Adrenal gland (tissue), 12 donors: Measurements from ENCODE around the gene PSAP. TPM values are rescaled to one million over a fixed set of nuclear protein-coding genes. Genes with fewer than 3 reads are reported as not detected.

ENCODE experiments used
- DNase-seq, 7 donors: peaks; one replicate each; pipeline ENCODE4 v3.0.0-alpha.2; 2019 to 2020
- H3K27ac ChIP-seq, 5 donors: fragments of 200-600 bp; sonication (generic) in 4 of 5; 1 replicate in 3 of 5; 2 replicates in 2 of 5; pipeline versions ENCODE4 v1.5.1 to v1.8.0; 2016 to 2020; ENCODE audit warnings: mild to moderate bottlenecking in 1 of 5
- H3K27me3 ChIP-seq: fragments of 200-600 bp; 2 replicates; pipeline ENCODE4 v1.8.0; 2021
- H3K36me3 ChIP-seq, 2 donors: fragments of 200-600 bp; replicated peaks in 1 of 2; 1 replicate in 1 of 2; 2 replicates in 1 of 2; pipeline versions ENCODE4 v1.5.1 to v1.8.0; 2018 to 2022
- H3K4me1 ChIP-seq, 2 donors: fragments of 200-600 bp; replicated peaks in 1 of 2; 1 replicate in 1 of 2; 2 replicates in 1 of 2; pipeline versions ENCODE4 v1.5.1 to v1.8.0; 2018 to 2021
- H3K4me3 ChIP-seq, 4 donors: fragments of 200-600 bp; sonication (generic) in 3 of 4; one replicate each; pipeline ENCODE4 v1.5.1; 2016 to 2018
- H3K9me3 ChIP-seq, 3 donors: fragments of 200-600 bp; sonication (generic) in 1 of 3; replicated peaks in 1 of 3; 1 replicate in 2 of 3; 2 replicates in 1 of 3; pipeline versions ENCODE4 v1.5.1 to v1.8.0; 2016 to 2021
- CTCF ChIP-seq, 6 experiments: fragments of 450-650 bp in 4 of 6; fragments of 200-600 bp in 2 of 6; sonication (generic) in 1 of 6; IDR thresholded peaks; 1 replicate in 5 of 6; 2 replicates in 1 of 6; pipeline versions ENCODE4 v1.5.1 to v1.8.0; 2016 to 2021; ENCODE audit warnings: antibody characterized with exemption in 6 of 6, mild to moderate bottlenecking in 2 of 6, moderate library complexity in 1 of 6
- POLR2A ChIP-seq, 2 donors: fragments of 450-650 bp; IDR thresholded peaks; one replicate each; pipeline ENCODE4 v1.6.1; 2017; ENCODE audit warnings: antibody characterized with exemption in 2 of 2, mild to moderate bottlenecking in 2 of 2, moderate library complexity in 1 of 2
- WGBS, 4 donors: extraction: QIAGEN DNeasy Blood & Tissue Kit in 2 of 4; methylation state at CpG; one replicate each; pipeline versions ENCODE4 v1.1.5 to v1.1.7; 2013 to 2017; 5-methylcytosine and 5-hydroxymethylcytosine counted together
- intact Hi-C, 2 donors: fragments of 100-400 bp; cut with DNase I; formaldehyde crosslinking; loops; one replicate each; pipeline versions ENCODE4 v1.14.1 to v1.15.0; 2022 to 2023
- polyA plus RNA-seq, 3 donors: library from polyadenylated mRNA; stranded (reverse); fragments of 200-250 nt in 2 of 3; fragments of 350-450 nt in 1 of 3; fragmentation: Illumina TruSeq in 1 of 3; extraction: RNeasy Lipid Tissue Mini Kit (QIAGEN cat#74804) in 1 of 3; gene quantifications; one replicate each; pipeline ENCODE4 v1.2.3, GENCODE V29; 2013 to 2014
- total RNA-seq, 9 donors: library from RNA; depleted of rRNA in 4 of 9; stranded (reverse); fragments of >200 nt in 4 of 9; fragments of 120-200 nt in 1 of 9; fragmentation: NEBNext Ultra II Directional in 1 of 9; extraction: Animal tissue kit (Norgen Biotek cat#: 25700) in 1 of 9; gene quantifications; one replicate each; pipeline versions ENCODE4 v1.1.0 to v1.2.4, GENCODE V29; 2013 to 2023
- donor health status: healthy with polysubstance abuse.
- donor health status: Bipolar disorder and iron deficiency.
- donor health status: DM: yes; HTN: yes; CAD: no.
- donor health status: DM: no; HTN: no; CAD: no.
- donor health status: DM: no; HTN: no; CAD: no.
- donor health status: DM: yes; HTN: yes; CAD: no.

The PSAP gene
- total and polyA plus RNA-seq, 12 donors, result 623 to 3,452 (median 2,140) TPM

GRCh38 chr10:71828702-71829101, 22.3 kb downstream of the PSAP start:
- intact Hi-C loops, result no loop called here
- 92 to 94% (median 93%) methylated on average over 5 to 7 of the region's 7 CpGs for WGBS, 4 donors
- DNase-seq, result no peak
- Histone ChIP-seq H3K36me3 (peaks cover 0 to 98% of the 10 kb centered on the region in 2 donors), H3K9me3 (no peaks in the 10 kb centered on the region), H3K27me3 (no peaks in the 10 kb centered on the region), H3K27ac (no peak overlapping the region), H3K4me1 (peaks cover 0 to 15% of the 10 kb centered on the region in 2 donors), H3K4me3 (no peak overlapping the region)
- TF ChIP-seq POLR2A (IDR thresholded peaks at IDR 0.05) (no peak), CTCF (IDR thresholded peaks at IDR 0.05) (no peak)

- no peak for DNase-seq
- WGBS, 4 donors, result 72 to 79% (median 74%) methylated on average over 5 to 6 of the region's 6 CpGs
- H3K9me3 ChIP-seq, result no peaks in the 10 kb centered on the region
- H3K27me3 ChIP-seq, result no peaks in the 10 kb centered on the region
- H3K36me3 ChIP-seq, result peaks cover 0 to 98% of the 10 kb centered on the region in 2 donors
- TF ChIP-seq CTCF (IDR thresholded peaks at IDR 0.05), result no peak
- peaks cover 0 to 12% of the 10 kb centered on the region in 2 donors for H3K4me1 ChIP-seq
- no peak overlapping the region for H3K27ac ChIP-seq
- intact Hi-C loops, result no loop called here
- H3K4me3 ChIP-seq, result no peak overlapping the region
These were observed 23.2 kb downstream of the PSAP start for GRCh38 chr10:71827852-71828251.

GRCh38 chr10:71825217-71825616, 25.8 kb downstream of the PSAP start:
- Histone ChIP-seq H3K9me3 (no peaks in the 10 kb centered on the region), H3K4me3 (no peak overlapping the region), H3K36me3 (peaks cover 0 to 98% of the 10 kb centered on the region in 2 donors), H3K4me1 (peaks cover 0 to 9% of the 10 kb centered on the region in 2 donors), H3K27ac (no peak overlapping the region), H3K27me3 (no peaks in the 10 kb centered on the region)
- intact Hi-C loops, result no loop called here
- no peak for TF ChIP-seq CTCF (IDR thresholded peaks at IDR 0.05)
- TF ChIP-seq POLR2A (IDR thresholded peaks at IDR 0.05), result no peak
- DNase-seq, result peak in 1 of 7 donors; percentile 14
- 69 to 82% (median 79%) methylated on average over 5 to 11 of the region's 11 CpGs for WGBS, 4 donors

GRCh38 chr10:71824333-71824732, 26.7 kb downstream of the PSAP start:
- H3K27me3 ChIP-seq, result no peaks in the 10 kb centered on the region
- TF ChIP-seq CTCF (IDR thresholded peaks at IDR 0.05) (no peak), POLR2A (IDR thresholded peaks at IDR 0.05) (no peak)
- H3K27ac ChIP-seq, result no peak overlapping the region
- WGBS, 4 donors, result 87 to 96% (median 94%) methylated on average over 3 of the region's 3 CpGs
- H3K36me3 ChIP-seq, result peaks cover 0 to 98% of the 10 kb centered on the region in 2 donors
- no peak overlapping the region for H3K4me3 ChIP-seq
- DNase-seq, result no peak
- intact Hi-C loops, result no loop called here
- H3K4me1 ChIP-seq, result peaks cover 2 to 10% of the 10 kb centered on the region in 2 donors
- no peaks in the 10 kb centered on the region for H3K9me3 ChIP-seq
